ENCODE measurements around the gene XPNPEP3.

DNA sequence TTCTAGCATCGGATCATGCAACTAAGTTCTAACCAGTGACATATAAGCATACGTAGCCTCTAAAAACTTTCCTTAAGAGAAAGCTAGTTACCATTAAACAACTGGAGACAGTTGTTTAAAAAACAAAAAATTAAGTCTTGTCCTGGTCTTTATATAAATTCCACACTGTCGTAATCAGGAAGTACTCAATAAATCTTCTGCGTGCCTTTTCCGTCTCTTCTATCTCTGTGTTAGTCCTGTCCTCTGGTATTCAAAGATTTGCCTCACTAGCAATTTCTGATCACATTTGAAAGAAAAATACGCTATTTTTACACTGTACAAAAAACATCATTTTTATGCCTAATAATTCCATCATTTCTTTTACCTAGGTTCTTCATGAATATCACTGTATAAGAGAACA lies 27.8 kb upstream of the XPNPEP3 start:
- TF ChIP-seq SNAI2 (CRISPR knock-in tag; IDR thresholded peaks at IDR 0.05) (no peak), RARB (CRISPR knock-in tag; IDR thresholded peaks at IDR 0.05) (no peak), PPARA (CRISPR knock-in tag; IDR thresholded peaks at IDR 0.05; ENCODE audit: borderline replicate concordance) (no peak), GLIS3 (CRISPR knock-in tag; IDR thresholded peaks at IDR 0.05) (no peak), ZFP3 (CRISPR knock-in tag; IDR thresholded peaks at IDR 0.05) (no peak), CSDC2 (CRISPR knock-in tag; IDR thresholded peaks at IDR 0.05) (no peak), ARNTL (CRISPR knock-in tag; IDR thresholded peaks at IDR 0.05; ENCODE audit: borderline replicate concordance, low read depth) (no peak), ZNF565 (CRISPR knock-in tag; conservative IDR thresholded peaks at IDR 0.05; ENCODE audit: low read depth) (no peak), ZNF70 (CRISPR knock-in tag; IDR thresholded peaks at IDR 0.05) (no peak), ZNF8 (CRISPR knock-in tag; IDR thresholded peaks at IDR 0.05) (no peak)
- TF ChIP-seq, protein P1, sequence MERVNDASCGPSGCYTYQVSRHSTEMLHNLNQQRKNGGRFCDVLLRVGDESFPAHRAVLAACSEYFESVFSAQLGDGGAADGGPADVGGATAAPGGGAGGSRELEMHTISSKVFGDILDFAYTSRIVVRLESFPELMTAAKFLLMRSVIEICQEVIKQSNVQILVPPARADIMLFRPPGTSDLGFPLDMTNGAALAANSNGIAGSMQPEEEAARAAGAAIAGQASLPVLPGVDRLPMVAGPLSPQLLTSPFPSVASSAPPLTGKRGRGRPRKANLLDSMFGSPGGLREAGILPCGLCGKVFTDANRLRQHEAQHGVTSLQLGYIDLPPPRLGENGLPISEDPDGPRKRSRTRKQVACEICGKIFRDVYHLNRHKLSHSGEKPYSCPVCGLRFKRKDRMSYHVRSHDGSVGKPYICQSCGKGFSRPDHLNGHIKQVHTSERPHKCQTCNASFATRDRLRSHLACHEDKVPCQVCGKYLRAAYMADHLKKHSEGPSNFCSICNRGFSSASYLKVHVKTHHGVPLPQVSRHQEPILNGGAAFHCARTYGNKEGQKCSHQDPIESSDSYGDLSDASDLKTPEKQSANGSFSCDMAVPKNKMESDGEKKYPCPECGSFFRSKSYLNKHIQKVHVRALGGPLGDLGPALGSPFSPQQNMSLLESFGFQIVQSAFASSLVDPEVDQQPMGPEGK (CRISPR knock-in tag; IDR thresholded peaks at IDR 0.05; ENCODE audit: borderline replicate concordance): no peak
- TF ChIP-seq, protein P2, sequence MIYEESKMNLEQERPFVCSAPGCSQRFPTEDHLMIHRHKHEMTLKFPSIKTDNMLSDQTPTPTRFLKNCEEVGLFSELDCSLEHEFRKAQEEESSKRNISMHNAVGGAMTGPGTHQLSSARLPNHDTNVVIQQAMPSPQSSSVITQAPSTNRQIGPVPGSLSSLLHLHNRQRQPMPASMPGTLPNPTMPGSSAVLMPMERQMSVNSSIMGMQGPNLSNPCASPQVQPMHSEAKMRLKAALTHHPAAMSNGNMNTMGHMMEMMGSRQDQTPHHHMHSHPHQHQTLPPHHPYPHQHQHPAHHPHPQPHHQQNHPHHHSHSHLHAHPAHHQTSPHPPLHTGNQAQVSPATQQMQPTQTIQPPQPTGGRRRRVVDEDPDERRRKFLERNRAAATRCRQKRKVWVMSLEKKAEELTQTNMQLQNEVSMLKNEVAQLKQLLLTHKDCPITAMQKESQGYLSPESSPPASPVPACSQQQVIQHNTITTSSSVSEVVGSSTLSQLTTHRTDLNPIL (CRISPR knock-in tag; IDR thresholded peaks at IDR 0.05; ENCODE audit: low read depth): no peak
- TF ChIP-seq, protein P3, sequence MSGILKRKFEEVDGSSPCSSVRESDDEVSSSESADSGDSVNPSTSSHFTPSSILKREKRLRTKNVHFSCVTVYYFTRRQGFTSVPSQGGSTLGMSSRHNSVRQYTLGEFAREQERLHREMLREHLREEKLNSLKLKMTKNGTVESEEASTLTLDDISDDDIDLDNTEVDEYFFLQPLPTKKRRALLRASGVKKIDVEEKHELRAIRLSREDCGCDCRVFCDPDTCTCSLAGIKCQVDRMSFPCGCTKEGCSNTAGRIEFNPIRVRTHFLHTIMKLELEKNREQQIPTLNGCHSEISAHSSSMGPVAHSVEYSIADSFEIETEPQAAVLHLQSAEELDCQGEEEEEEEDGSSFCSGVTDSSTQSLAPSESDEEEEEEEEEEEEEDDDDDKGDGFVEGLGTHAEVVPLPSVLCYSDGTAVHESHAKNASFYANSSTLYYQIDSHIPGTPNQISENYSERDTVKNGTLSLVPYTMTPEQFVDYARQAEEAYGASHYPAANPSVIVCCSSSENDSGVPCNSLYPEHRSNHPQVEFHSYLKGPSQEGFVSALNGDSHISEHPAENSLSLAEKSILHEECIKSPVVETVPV (CRISPR knock-in tag; IDR thresholded peaks at IDR 0.05): no peak
- TF ChIP-seq, protein P4, sequence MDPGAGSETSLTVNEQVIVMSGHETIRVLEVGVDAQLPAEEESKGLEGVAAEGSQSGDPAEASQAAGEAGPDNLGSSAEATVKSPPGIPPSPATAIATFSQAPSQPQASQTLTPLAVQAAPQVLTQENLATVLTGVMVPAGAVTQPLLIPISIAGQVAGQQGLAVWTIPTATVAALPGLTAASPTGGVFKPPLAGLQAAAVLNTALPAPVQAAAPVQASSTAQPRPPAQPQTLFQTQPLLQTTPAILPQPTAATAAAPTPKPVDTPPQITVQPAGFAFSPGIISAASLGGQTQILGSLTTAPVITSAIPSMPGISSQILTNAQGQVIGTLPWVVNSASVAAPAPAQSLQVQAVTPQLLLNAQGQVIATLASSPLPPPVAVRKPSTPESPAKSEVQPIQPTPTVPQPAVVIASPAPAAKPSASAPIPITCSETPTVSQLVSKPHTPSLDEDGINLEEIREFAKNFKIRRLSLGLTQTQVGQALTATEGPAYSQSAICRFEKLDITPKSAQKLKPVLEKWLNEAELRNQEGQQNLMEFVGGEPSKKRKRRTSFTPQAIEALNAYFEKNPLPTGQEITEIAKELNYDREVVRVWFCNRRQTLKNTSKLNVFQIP (CRISPR knock-in tag; IDR thresholded peaks at IDR 0.05; ENCODE audit: borderline replicate concordance, low read depth): no peak
